ENCODE data around the gene TRAF2. TPM values are rescaled to one million over a fixed set of nuclear protein-coding genes. Genes with fewer than 3 reads are reported as not detected.
A peak's percentile ranks its signal among the peaks of the same experiment; 100 is the strongest.

TRAF2 gene
- total and polyA plus RNA-seq, 2 of the 13 experiments (the other 11 are each of a cell fraction or from before 2014, with no cell fraction given) = 12.4 to 13.6 TPM

DNA sequence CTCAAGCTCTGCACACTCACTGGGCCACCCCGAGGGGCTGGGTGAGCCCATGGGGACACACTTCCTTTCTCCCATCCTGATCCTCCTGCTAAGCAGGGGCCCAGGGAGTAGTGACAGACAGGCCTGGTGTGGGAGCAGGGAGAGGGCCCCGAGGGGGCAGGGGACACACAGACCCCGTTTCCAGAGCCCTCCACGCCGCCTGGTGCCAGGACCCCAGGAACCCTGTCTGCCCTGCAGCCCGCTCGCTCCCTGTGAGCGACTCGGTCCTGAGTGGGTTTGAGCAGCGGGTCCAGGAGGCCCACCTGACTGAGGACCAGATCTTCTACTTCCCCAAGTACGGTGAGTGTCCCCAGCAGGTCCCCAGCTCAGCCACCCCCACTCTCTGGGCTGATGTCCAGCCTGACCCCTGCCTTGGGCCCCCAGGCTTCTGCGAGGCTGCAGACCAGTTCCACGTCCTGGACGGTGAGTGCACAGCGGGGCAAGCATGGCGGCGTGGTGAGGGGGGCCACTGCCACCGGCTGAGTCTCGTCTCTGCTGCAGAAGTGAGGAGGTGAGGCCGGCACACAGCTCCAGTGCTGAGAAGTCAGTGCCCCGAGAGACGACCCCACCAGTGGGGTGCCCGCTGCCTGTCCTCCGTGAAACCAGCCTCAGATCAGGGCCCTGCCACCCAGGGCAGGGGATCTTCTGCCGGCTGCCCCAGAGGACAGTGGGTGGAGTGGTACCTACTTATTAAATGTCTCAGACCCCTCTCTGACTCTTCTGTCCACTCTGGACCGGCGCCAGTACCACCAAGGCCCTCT lies 60.1 kb downstream of the TRAF2 start (continued):
- TF ChIP-seq NPAS2 (CRISPR knock-in tag; IDR thresholded peaks at IDR 0.05; ENCODE audit: borderline replicate concordance) = no peak
- no peak for TF ChIP-seq ZNF772 (CRISPR knock-in tag; IDR thresholded peaks at IDR 0.05)
- TF ChIP-seq POLR2AphosphoS2 (IDR thresholded peaks at IDR 0.05; ENCODE audit: low read depth, low read length) = no peak
- no peak for TF ChIP-seq NFIC (IDR thresholded peaks at IDR 0.05; ENCODE audit: low read length)
- TF ChIP-seq ZNF367 (CRISPR knock-in tag; IDR thresholded peaks at IDR 0.05; ENCODE audit: borderline replicate concordance) = no peak
- no peak for TF ChIP-seq ZNF317 (CRISPR knock-in tag; IDR thresholded peaks at IDR 0.05)
- TF ChIP-seq, protein P1, sequence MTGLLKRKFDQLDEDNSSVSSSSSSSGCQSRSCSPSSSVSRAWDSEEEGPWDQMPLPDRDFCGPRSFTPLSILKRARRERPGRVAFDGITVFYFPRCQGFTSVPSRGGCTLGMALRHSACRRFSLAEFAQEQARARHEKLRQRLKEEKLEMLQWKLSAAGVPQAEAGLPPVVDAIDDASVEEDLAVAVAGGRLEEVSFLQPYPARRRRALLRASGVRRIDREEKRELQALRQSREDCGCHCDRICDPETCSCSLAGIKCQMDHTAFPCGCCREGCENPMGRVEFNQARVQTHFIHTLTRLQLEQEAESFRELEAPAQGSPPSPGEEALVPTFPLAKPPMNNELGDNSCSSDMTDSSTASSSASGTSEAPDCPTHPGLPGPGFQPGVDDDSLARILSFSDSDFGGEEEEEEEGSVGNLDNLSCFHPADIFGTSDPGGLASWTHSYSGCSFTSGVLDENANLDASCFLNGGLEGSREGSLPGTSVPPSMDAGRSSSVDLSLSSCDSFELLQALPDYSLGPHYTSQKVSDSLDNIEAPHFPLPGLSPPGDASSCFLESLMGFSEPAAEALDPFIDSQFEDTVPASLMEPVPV (CRISPR knock-in tag; IDR thresholded peaks at IDR 0.05) = no peak
- TF ChIP-seq ZNF543 (CRISPR knock-in tag; IDR thresholded peaks at IDR 0.05) = no peak
- no peak for TF ChIP-seq HNF4A (CRISPR knock-in tag; IDR thresholded peaks at IDR 0.05)
- TF ChIP-seq, protein P2, sequence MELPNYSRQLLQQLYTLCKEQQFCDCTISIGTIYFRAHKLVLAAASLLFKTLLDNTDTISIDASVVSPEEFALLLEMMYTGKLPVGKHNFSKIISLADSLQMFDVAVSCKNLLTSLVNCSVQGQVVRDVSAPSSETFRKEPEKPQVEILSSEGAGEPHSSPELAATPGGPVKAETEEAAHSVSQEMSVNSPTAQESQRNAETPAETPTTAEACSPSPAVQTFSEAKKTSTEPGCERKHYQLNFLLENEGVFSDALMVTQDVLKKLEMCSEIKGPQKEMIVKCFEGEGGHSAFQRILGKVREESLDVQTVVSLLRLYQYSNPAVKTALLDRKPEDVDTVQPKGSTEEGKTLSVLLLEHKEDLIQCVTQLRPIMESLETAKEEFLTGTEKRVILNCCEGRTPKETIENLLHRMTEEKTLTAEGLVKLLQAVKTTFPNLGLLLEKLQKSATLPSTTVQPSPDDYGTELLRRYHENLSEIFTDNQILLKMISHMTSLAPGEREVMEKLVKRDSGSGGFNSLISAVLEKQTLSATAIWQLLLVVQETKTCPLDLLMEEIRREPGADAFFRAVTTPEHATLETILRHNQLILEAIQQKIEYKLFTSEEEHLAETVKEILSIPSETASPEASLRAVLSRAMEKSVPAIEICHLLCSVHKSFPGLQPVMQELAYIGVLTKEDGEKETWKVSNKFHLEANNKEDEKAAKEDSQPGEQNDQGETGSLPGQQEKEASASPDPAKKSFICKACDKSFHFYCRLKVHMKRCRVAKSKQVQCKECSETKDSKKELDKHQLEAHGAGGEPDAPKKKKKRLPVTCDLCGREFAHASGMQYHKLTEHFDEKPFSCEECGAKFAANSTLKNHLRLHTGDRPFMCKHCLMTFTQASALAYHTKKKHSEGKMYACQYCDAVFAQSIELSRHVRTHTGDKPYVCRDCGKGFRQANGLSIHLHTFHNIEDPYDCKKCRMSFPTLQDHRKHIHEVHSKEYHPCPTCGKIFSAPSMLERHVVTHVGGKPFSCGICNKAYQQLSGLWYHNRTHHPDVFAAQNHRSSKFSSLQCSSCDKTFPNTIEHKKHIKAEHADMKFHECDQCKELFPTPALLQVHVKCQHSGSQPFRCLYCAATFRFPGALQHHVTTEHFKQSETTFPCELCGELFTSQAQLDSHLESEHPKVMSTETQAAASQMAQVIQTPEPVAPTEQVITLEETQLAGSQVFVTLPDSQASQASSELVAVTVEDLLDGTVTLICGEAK (IDR thresholded peaks at IDR 0.05) = no peak
- TF ChIP-seq, protein P2 (CRISPR knock-in tag; IDR thresholded peaks at IDR 0.05) = 0 out of 2 replicates have a peak, but pooled peaks have one; percentile 24
- TF ChIP-seq, protein P3, sequence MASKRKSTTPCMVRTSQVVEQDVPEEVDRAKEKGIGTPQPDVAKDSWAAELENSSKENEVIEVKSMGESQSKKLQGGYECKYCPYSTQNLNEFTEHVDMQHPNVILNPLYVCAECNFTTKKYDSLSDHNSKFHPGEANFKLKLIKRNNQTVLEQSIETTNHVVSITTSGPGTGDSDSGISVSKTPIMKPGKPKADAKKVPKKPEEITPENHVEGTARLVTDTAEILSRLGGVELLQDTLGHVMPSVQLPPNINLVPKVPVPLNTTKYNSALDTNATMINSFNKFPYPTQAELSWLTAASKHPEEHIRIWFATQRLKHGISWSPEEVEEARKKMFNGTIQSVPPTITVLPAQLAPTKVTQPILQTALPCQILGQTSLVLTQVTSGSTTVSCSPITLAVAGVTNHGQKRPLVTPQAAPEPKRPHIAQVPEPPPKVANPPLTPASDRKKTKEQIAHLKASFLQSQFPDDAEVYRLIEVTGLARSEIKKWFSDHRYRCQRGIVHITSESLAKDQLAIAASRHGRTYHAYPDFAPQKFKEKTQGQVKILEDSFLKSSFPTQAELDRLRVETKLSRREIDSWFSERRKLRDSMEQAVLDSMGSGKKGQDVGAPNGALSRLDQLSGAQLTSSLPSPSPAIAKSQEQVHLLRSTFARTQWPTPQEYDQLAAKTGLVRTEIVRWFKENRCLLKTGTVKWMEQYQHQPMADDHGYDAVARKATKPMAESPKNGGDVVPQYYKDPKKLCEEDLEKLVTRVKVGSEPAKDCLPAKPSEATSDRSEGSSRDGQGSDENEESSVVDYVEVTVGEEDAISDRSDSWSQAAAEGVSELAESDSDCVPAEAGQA (IDR thresholded peaks at IDR 0.05; ENCODE audit: low read depth) = no peak
- TF ChIP-seq, protein P3 (CRISPR knock-in tag; IDR thresholded peaks at IDR 0.05; ENCODE audit: borderline replicate concordance) = no peak
